Uterus (tissue), 4 donors: Measurements from ENCODE around the gene ADCYAP1. TPM values are rescaled to one million over a fixed set of nuclear protein-coding genes. Genes with fewer than 3 reads are reported as not detected.

Experiments
- DNase-seq, 2 donors: peaks; one replicate each; pipeline ENCODE4 v3.0.0-alpha.2; 2019 to 2020
- H3K27ac ChIP-seq, 2 donors: fragments of 200-600 bp; sonication (generic); 1 replicate in 1 of 2; 2 replicates in 1 of 2; pipeline ENCODE4 v1.5.1; 2016 to 2018
- H3K27me3 ChIP-seq, 2 donors: fragments of 200-600 bp; sonication (generic); one replicate each; pipeline ENCODE4 v1.5.1; 2018 to 2019; ENCODE audit warnings: control low read depth in 1 of 2
- H3K36me3 ChIP-seq, 2 donors: fragments of 200-600 bp; sonication (generic); one replicate each; pipeline ENCODE4 v1.5.1; 2019; ENCODE audit warnings: control low read depth in 1 of 2
- H3K4me1 ChIP-seq, 2 donors: fragments of 200-600 bp; sonication (generic); one replicate each; pipeline ENCODE4 v1.5.1; 2018 to 2019; ENCODE audit warnings: control low read depth in 1 of 2
- H3K4me3 ChIP-seq, 2 donors: fragments of 200-600 bp; sonication (generic); 1 replicate in 1 of 2; 2 replicates in 1 of 2; pipeline ENCODE4 v1.5.1; 2018 to 2019; ENCODE audit warnings: mild to moderate bottlenecking in 1 of 2
- H3K9me3 ChIP-seq, 2 donors: fragments of 200-600 bp; sonication (generic); one replicate each; pipeline ENCODE4 v1.5.1; 2019; ENCODE audit warnings: control low read depth in 1 of 2
- POLR2A ChIP-seq, 2 donors: fragments of 450-650 bp; IDR thresholded peaks; one replicate each; pipeline ENCODE4 v1.6.1; 2016; ENCODE audit warnings: antibody characterized with exemption in 2 of 2, mild to moderate bottlenecking in 1 of 2, moderate library complexity in 1 of 2
- intact Hi-C: fragments of 100-400 bp; cut with DNase I; formaldehyde crosslinking; loops from one replicate; pipeline ENCODE4 v1.15.1; 2023; ENCODE audit warnings: low total_unique reads
- total RNA-seq, 4 donors: library from RNA; depleted of rRNA in 3 of 4; stranded (reverse); fragments of >200 nt in 3 of 4; gene quantifications; one replicate each; pipeline versions ENCODE4 v1.1.0 to v1.2.4, GENCODE V29; 2014 to 2023
- TF ChIP-seq, protein P1 (sequence below), 4 experiments: fragments of 200-600 bp in 2 of 4; fragments of 450-650 bp in 2 of 4; sonication (generic) in 2 of 4; IDR thresholded peaks; one replicate each; pipeline ENCODE4 v1.5.1; 2016 to 2019; ENCODE audit warnings: antibody characterized with exemption in 4 of 4, mild to moderate bottlenecking in 2 of 4, moderate library complexity in 1 of 4
- donor health status: DM: yes; HTN: yes; CAD: no.

Gene ADCYAP1
- total RNA-seq, 4 donors from 2014 or later = 0.49 to 1.5 (median 0.97) TPM; not detected in 1

DNA sequence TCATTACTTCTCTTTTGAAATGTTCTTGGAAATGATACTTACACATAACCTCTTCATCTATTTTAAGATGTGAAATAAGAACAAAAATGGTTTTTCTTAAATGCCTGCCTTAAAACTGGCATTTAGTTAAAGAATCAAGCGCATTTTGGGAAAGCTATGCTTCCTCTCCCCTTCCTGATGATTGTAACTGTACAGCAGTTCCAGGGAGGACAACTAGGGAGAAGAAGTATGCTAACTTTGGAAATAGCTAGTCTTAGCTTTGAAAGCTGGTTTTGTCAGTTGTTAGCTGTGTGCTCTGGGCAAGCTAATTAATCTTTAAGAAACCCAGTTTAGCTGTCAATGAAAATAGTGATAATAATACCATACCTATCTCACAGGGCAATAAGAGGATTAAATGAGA is 8.4 kb upstream of the ADCYAP1 start:
- TF ChIP-seq, protein P1, sequence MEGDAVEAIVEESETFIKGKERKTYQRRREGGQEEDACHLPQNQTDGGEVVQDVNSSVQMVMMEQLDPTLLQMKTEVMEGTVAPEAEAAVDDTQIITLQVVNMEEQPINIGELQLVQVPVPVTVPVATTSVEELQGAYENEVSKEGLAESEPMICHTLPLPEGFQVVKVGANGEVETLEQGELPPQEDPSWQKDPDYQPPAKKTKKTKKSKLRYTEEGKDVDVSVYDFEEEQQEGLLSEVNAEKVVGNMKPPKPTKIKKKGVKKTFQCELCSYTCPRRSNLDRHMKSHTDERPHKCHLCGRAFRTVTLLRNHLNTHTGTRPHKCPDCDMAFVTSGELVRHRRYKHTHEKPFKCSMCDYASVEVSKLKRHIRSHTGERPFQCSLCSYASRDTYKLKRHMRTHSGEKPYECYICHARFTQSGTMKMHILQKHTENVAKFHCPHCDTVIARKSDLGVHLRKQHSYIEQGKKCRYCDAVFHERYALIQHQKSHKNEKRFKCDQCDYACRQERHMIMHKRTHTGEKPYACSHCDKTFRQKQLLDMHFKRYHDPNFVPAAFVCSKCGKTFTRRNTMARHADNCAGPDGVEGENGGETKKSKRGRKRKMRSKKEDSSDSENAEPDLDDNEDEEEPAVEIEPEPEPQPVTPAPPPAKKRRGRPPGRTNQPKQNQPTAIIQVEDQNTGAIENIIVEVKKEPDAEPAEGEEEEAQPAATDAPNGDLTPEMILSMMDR (IDR thresholded peaks at IDR 0.05) = no peak
- no peak for TF ChIP-seq POLR2A (IDR thresholded peaks at IDR 0.05)
- H3K9me3 ChIP-seq = no peaks in the 10 kb centered on the region
- intact Hi-C loops = no loop called here
- H3K27me3 ChIP-seq = no peaks in the 10 kb centered on the region
- no peak for DNase-seq
- no peak overlapping the region for H3K4me3 ChIP-seq
- H3K36me3 ChIP-seq = no peaks in the 10 kb centered on the region
- no peaks in the 10 kb centered on the region for H3K4me1 ChIP-seq
- no peak overlapping the region for H3K27ac ChIP-seq

DNA sequence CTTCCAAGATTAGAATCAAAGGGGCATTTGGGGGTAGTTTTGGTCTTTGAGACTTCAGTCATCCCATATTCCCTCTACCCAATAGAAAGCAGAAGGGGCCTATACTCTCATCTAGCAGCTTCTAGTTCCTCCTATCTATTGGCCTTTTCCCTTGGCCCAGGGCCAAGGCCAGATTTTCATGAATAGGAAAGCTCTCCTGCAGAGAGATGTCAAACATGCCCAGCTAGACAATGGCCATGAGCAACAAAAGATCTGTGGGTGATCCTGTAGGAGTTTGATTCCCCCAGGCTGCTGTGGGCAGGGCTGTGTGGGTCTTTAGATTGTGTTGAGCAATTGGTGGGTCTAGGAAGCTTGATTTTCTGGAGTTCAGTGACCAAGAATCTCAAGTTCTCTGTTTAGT is 2.9 kb upstream of the ADCYAP1 start:
- no peaks in the 10 kb centered on the region for H3K36me3 ChIP-seq

DNA sequence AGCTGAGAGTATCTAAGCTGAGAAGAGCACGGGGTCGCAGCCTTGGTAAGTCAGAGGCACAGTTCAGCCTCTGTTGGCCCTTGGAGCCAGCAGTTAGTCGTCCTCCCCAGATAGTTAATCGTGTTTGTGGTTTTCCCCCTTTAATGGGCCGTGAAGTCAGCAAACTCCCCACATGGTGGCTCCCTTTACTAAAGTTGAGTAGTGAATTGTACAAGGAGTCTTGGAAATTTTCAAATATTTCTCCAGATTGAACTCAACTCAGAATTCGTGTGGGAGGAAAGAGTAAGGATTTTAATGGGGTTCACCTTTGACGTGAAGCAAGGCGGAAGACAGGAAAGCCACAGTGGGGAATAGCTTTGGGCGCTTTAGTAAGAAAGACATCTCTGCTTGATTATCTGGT is 2.4 kb upstream of the ADCYAP1 start:
- Histone ChIP-seq H3K9me3 (no peaks in the 10 kb centered on the region), H3K27ac (no peak overlapping the region), H3K36me3 (no peaks in the 10 kb centered on the region), H3K4me1 (peaks cover 0 to 5% of the 10 kb centered on the region in 2 donors), H3K27me3 (peaks cover 16 to 40% of the 10 kb centered on the region in 2 donors), H3K4me3 (no peak overlapping the region)
- no peak for DNase-seq
- intact Hi-C loops = no loop called here
- TF ChIP-seq POLR2A (IDR thresholded peaks at IDR 0.05) = no peak
- TF ChIP-seq, protein P1 (IDR thresholded peaks at IDR 0.05) = no peak

More for the DNA sequence above, 2.9 kb upstream of the ADCYAP1 start:
- Histone ChIP-seq H3K27ac (no peak overlapping the region), H3K4me3 (no peak overlapping the region), H3K4me1 (peaks cover 0 to under 1% of the 10 kb centered on the region in 2 donors), H3K9me3 (no peaks in the 10 kb centered on the region), H3K27me3 (peaks cover 12 to 36% of the 10 kb centered on the region in 2 donors)
- DNase-seq = no peak
- TF ChIP-seq, protein P1 (IDR thresholded peaks at IDR 0.05) = no peak
- intact Hi-C loops = no loop called here

DNA sequence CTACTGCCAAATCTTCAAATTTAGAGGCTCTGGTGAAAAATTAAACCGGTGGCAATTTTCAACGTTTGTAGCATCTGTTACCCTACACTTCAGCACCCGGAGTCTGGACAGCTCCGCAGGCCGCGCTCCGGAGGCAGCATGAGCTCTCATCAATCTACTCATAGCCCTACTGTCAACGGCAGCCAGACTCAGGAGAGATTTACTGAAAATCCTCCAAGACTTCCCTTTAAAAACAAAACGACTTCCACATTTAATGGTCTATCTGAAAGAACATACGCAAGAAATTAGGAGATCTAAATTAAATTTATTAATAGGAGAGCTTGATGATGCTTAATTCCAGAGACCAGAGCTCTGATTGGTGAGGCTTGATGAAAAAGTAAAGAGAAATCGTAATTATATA is 970 bp upstream of the ADCYAP1 start:
- intact Hi-C loops = no loop called here
- no peak for TF ChIP-seq POLR2A (IDR thresholded peaks at IDR 0.05)
- no peak overlapping the region for H3K27ac ChIP-seq

DNA sequence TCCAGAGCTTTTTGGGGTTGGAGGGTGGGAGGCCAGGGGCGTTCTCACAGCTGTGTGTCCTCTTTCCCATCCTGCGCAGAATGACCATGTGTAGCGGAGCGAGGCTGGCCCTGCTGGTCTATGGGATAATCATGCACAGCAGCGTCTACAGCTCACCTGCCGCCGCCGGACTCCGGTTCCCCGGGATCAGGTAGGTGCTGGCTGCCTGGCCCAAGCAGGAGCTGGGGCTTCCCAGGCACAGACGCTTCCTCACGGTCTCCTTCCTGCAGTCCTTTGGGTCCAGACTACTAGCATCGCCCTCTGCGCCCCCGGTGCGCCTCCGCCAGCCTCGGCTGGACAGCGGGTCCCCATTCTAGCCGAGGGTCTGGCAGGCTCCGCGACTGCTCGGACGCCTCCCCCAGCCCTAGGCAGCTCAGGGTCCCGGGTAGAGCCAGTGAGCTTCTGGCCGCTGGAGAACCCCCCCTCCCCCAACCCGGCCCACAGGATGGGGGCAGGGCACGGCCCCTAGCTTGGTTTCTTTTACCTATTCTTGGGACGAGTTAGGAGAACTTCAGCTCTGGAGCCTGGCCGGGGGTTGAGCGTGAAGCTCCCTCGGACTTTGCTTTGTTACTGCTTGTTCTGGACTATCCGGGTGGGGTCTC is 756 bp downstream of the ADCYAP1 start:
- Histone ChIP-seq H3K27ac (no peak overlapping the region), H3K27me3 (peaks cover 24 to 65% of the 10 kb centered on the region in 2 donors), H3K36me3 (no peaks in the 10 kb centered on the region), H3K4me1 (peaks cover 0 to 11% of the 10 kb centered on the region in 2 donors), H3K4me3 (no peak overlapping the region), H3K9me3 (no peaks in the 10 kb centered on the region)
- TF ChIP-seq, protein P1 (IDR thresholded peaks at IDR 0.05) = no peak
- no peak for TF ChIP-seq POLR2A (IDR thresholded peaks at IDR 0.05)
- intact Hi-C loops = no loop called here
- no peak for DNase-seq

More for the DNA sequence above, 970 bp upstream of the ADCYAP1 start:
- no peak for DNase-seq
- Histone ChIP-seq H3K4me1 (peaks cover 0 to 11% of the 10 kb centered on the region in 2 donors), H3K4me3 (no peak overlapping the region), H3K27me3 (peaks cover 24 to 49% of the 10 kb centered on the region in 2 donors), H3K36me3 (no peaks in the 10 kb centered on the region), H3K9me3 (no peaks in the 10 kb centered on the region)
